ENCODE data around the gene ATRNL1. TPM values are rescaled to one million over a fixed set of nuclear protein-coding genes. Genes with fewer than 3 reads are reported as not detected.

ATRNL1 gene
- total RNA-seq, 1 experiment from 2014 or later, result 1.3 TPM

DNA sequence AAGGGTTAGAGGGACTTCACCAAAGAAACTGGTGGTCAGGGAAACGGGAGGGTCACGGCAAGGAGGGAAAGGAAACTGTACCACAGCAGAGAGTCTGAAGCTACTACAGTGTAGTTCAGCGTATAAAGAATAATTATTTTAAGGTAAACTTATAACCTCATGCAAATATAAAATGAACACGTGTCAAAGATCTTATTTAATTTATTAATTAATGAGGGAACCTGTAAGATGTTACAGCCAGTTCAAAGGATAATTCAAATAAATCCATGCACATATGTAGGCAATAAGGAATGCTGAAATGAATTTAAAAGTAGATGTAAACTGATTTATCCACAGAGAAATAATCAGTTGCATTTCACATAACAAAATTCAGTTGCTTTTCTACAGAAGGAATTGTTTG, 49.4 kb upstream of the ATRNL1 start:
- Histone ChIP-seq H4K20me1 (ENCODE audit: insufficient read depth) (no peaks in the 10 kb centered on the region), H3K4me2 (ENCODE audit: low read length) (no peak overlapping the region), H3K27ac (ENCODE audit: low read depth, low read length) (no peak overlapping the region), H3K36me3 (ENCODE audit: control insufficient read depth in 1 of 2, insufficient read depth in 2 of 2, low read length in 2 of 2) (no peaks in the 10 kb centered on the region), H3K4me3 (replicated peaks in 1 of 2; ENCODE audit: low read depth in 1 of 2, low read length in 2 of 2) (no peak overlapping the region), H3K79me2 (ENCODE audit: insufficient read depth, low read length) (no peaks in the 10 kb centered on the region), H3K4me1 (ENCODE audit: control insufficient read depth in 1 of 2, insufficient read depth in 2 of 2, low read length in 2 of 2) (no peaks in the 10 kb centered on the region), H3K27me3 (ENCODE audit: insufficient read depth, low read length) (peaks cover 11% of the 10 kb centered on the region; the same call in 1 of the 2 replicates), H3K9me3 (ENCODE audit: control insufficient read depth in 1 of 2, insufficient read depth in 1 of 2, low read depth in 1 of 2, low read length in 2 of 2) (no peaks in the 10 kb centered on the region), H2AFZ (ENCODE audit: low read depth, low read length, poor library complexity, severe bottlenecking) (no peak overlapping the region), H3K9ac (ENCODE audit: low read length) (no peak overlapping the region), H3K9me2 (ENCODE audit: insufficient read depth) (no peaks in the 10 kb centered on the region)
- no peak for DNase-seq (ENCODE audit: low read depth, low spot score)
- TF ChIP-seq ZBTB33 (IDR thresholded peaks at IDR 0.05; ENCODE audit: extremely low read depth, insufficient replicate concordance, low read length) (no peak), ZFX (IDR thresholded peaks at IDR 0.05) (no peak)
- no peak for ATAC-seq
- intact Hi-C loops (cut with micrococcal nuclease), result no loop called here
- RAD21 ChIA-PET (ENCODE audit: low non-redundant PET in 1 of 2, low total read pairs in 2 of 2, uncharacterized antibody in 2 of 2, unreplicated experiment in 2 of 2), result no interaction called here
- POLR2A ChIA-PET, result no interaction called here
- no TSS peak for BruUV-seq (replicated peaks)
- CTCF ChIA-PET, result no interaction called here

- CTCF ChIA-PET, result no interaction called here
- no peak overlapping the region for H3K4me3 ChIP-seq (replicated peaks in 1 of 2; ENCODE audit: low read depth in 1 of 2, low read length in 2 of 2)
- no peaks in the 10 kb centered on the region for H3K9me2 ChIP-seq (ENCODE audit: insufficient read depth)
- no peak overlapping the region for H3K27ac ChIP-seq (ENCODE audit: low read depth, low read length)
- H2AFZ ChIP-seq (ENCODE audit: low read depth, low read length, poor library complexity, severe bottlenecking), result no peak overlapping the region
- H3K9ac ChIP-seq (ENCODE audit: low read length), result no peak overlapping the region
- BruUV-seq (replicated peaks), result no TSS peak
- no peaks in the 10 kb centered on the region for H3K9me3 ChIP-seq (ENCODE audit: control insufficient read depth in 1 of 2, insufficient read depth in 1 of 2, low read depth in 1 of 2, low read length in 2 of 2)
- no peaks in the 10 kb centered on the region for H4K20me1 ChIP-seq (ENCODE audit: insufficient read depth)
- no peaks in the 10 kb centered on the region for H3K36me3 ChIP-seq (ENCODE audit: control insufficient read depth in 1 of 2, insufficient read depth in 2 of 2, low read length in 2 of 2)
- DNase-seq (ENCODE audit: low read depth, low spot score) (no peak), ATAC-seq (no peak)
- POLR2A ChIA-PET, result no interaction called here
- RAD21 ChIA-PET (ENCODE audit: low non-redundant PET in 1 of 2, low total read pairs in 2 of 2, uncharacterized antibody in 2 of 2, unreplicated experiment in 2 of 2), result no interaction called here
- TF ChIP-seq YY1 (IDR thresholded peaks at IDR 0.05; ENCODE audit: extremely low read depth, insufficient replicate concordance, low read depth, low read length), result no peak
- H3K4me1 ChIP-seq (ENCODE audit: control insufficient read depth in 1 of 2, insufficient read depth in 2 of 2, low read length in 2 of 2), result no peaks in the 10 kb centered on the region
- H3K27me3 ChIP-seq (ENCODE audit: insufficient read depth, low read length), result peaks cover 11% of the 10 kb centered on the region; the same call in 1 of the 2 replicates
- intact Hi-C loops (cut with micrococcal nuclease), result no loop called here
- H3K4me2 ChIP-seq (ENCODE audit: low read length), result no peak overlapping the region
- no peaks in the 10 kb centered on the region for H3K79me2 ChIP-seq (ENCODE audit: insufficient read depth, low read length)
Measured at GRCh38 chr10:115044891-115045290, 48.3 kb upstream of the ATRNL1 start.
